ENCODE data around the gene CWC22.

GRCh38 chr2:179917272-179917671 is 89.8 kb downstream of the CWC22 start:
- no peak for TF ChIP-seq POLR2A (IDR thresholded peaks at IDR 0.05)
- TF ChIP-seq CTCF (IDR thresholded peaks at IDR 0.05) = no peak
